EH (cell line): ENCODE results near the gene PKN3.

Experiments used
- DNase-seq: peaks from one replicate; pipeline ENCODE4 v3.0.0-alpha.2; 2015; ENCODE audit warnings: low read depth

Gene PKN3

GRCh38 chr9:128742401-128742800 lies 40.1 kb downstream of the PKN3 start:
- no peak for DNase-seq

- no peak for DNase-seq
Observed at GRCh38 chr9:128743421-128743820, 41.1 kb downstream of the PKN3 start.

DNA sequence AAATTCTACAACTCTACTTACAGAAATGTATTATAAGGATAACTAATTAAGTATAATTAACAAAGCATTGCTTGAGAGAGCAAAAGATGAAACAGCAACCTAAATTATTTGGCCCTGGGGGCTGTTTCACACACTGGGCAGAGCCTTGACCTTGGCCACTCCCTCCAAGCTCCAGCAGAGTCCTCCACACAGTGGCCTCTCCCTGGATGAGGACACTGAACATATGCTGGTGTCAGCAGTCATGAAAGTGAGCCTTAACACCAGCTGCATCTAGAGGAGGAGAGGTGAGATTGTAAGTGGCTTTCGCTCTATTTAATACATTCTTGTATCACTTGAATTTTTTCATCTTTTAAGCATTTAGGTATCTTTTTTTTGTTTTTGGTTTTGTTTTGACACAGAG lies 44.9 kb downstream of the PKN3 start:
- no peak for DNase-seq

GRCh38 chr9:128750926-128751595 lies 48.8 kb downstream of the PKN3 start:
- DNase-seq, result no peak

GRCh38 chr9:128753627-128754026 lies 51.3 kb downstream of the PKN3 start:
- DNase-seq, result no peak

GRCh38 chr9:128757602-128758001 lies 55.3 kb downstream of the PKN3 start:
- no peak for DNase-seq

DNA sequence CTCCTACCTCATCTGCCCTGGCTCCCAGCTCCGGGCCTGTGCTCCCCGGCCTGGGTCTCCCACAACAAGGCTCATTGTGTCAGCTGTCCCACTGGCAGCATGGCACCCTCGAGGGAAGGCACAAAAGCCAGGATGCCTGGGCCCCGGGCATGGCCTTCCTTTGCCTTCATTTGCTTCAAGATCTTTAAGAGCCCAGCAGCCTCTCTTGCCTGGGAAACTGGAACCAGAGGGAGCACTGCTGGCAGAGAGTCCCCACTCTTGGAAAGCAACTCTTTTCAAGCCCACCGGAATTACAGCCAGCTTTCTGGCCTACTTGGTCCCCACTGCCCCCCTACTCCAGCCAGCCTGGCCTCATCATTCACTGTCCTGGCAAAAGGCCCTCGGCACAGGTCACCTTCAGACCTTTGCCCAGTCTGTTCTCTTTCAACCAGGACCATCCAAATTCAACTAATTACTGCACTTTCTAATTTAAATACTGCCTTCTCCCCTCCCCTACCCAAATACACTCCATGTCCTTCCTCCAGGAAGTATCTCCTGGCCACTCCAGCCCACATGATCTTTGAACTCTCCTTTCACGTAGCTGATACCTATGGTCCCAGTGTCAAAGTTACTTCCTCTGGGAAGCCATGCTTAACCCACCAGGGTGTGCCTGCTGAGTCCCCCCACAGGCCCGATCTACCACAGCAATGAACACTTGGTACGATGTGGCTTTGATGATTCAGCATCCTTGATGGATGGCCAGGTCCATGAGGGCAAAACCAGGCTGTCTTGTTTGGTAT lies 60.6 kb downstream of the PKN3 start:
- DNase-seq, result no peak

GRCh38 chr9:128764361-128764760 lies 62.1 kb downstream of the PKN3 start:
- DNase-seq, result no peak

GRCh38 chr9:128765499-128765898 lies 63.2 kb downstream of the PKN3 start:
- DNase-seq, result no peak

DNA sequence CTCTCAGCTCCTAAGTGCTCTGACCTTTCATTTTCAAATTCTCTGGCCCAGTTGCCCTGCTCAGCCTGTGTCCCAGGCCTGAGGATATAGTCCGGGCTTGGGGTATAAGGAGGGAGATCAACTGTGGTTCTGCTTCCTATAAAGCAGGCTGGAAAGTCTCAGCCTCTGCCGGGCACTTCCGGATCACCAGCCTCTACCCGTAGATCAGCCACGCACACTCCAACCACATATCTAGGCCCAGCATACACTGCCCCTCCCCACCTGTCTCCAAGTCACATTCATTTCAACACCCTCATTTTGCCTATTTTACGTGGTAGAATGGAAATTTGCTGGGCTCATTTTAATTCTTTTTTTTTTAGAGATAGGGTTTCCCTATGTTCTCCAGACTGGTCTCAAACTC lies 66.3 kb downstream of the PKN3 start:
- DNase-seq, result no peak
